ENCODE data around the gene FOXR1. TPM values are rescaled to one million over a fixed set of nuclear protein-coding genes. Genes with fewer than 3 reads are reported as not detected.

Gene FOXR1
- total and polyA plus RNA-seq, 2 of the 8 experiments (the other 6 are each of a cell fraction or from before 2014, with no cell fraction given), result not detected

- H3K4me1 ChIP-seq (replicated peaks in 1 of 4; ENCODE audit: control insufficient read depth in 3 of 4, insufficient read depth in 4 of 4, low read length in 3 of 4), result peaks cover 0 to 8% (median 6%) of the 10 kb centered on the region in 4 experiments; a peak in 5 of 7 replicates
- H4K8ac ChIP-seq (ENCODE audit: extremely low read depth, insufficient read depth, low read length), result no peak overlapping the region
- H3K27me3 ChIP-seq (replicated peaks in 1 of 4; ENCODE audit: control insufficient read depth in 3 of 4, extremely low read depth in 1 of 4, insufficient read depth in 3 of 4, low read length in 3 of 4), result peaks cover 0 to 6% (median 0%) of the 10 kb centered on the region in 4 experiments; a peak in 2 of 7 replicates
- DNase-seq (ENCODE audit: low read depth in 1 of 2, low spot score in 2 of 2) (no peak), FAIRE-seq (no peak)
- no peak overlapping the region for H2BK20ac ChIP-seq (ENCODE audit: low read length)
- peaks cover 3% of the 10 kb centered on the region for H3K23me2 ChIP-seq (ENCODE audit: low read depth, low read length)
- no peaks in the 10 kb centered on the region for H3K79me1 ChIP-seq (ENCODE audit: low read depth, low read length)
- ChIA-PET CTCF (ENCODE audit: partially characterized antibody) (interaction anchor here (0.6 to 7.3 kb wide), 5 partner anchors 9 to 118 kb away, joined by 3 to 100 read pairs (median 3); partner anchors contain the start of gene UPK2), POLR2A (ENCODE audit: partially characterized antibody) (no interaction called here)
- no peaks in the 10 kb centered on the region for H3K9me3 ChIP-seq (ENCODE audit: insufficient read depth in 2 of 2, low read depth in 1 of 2, low read length in 1 of 2)
- no peaks in the 10 kb centered on the region for H4K20me1 ChIP-seq (replicated peaks in 1 of 2; ENCODE audit: control insufficient read depth in 1 of 2, insufficient read depth in 2 of 2, low read length in 2 of 2)
- H3K4me2 ChIP-seq (ENCODE audit: insufficient read depth in 1 of 2, low read depth in 2 of 2, low read length in 2 of 2), result no peak overlapping the region
- H2BK15ac ChIP-seq (ENCODE audit: low read length), result no peak overlapping the region
- WGBS, 2 experiments (ENCODE audit: extremely low coverage in 1 of 2, insufficient coverage in 1 of 2, insufficient read length in 1 of 2, insufficient replicate concordance in 2 of 2, low coverage in 1 of 2, low lambda C conversion rate in 2 of 2, missing lambda C conversion rate in 1 of 2), result 89% methylated on average over 4 of the region's 4 CpGs; no CpG with 5 or more reads in 1 of the 2 experiments
- no peak overlapping the region for H3K18ac ChIP-seq (ENCODE audit: extremely low read depth, low read length)
- no peak overlapping the region for H2BK120ac ChIP-seq (replicated peaks; ENCODE audit: low read depth, low read length)
- no peak overlapping the region for H3K9ac ChIP-seq (replicated peaks in 1 of 4; ENCODE audit: extremely low read depth in 1 of 4, low read depth in 3 of 4, low read length in 3 of 4)
- H2BK12ac ChIP-seq (ENCODE audit: low read depth, low read length), result no peak overlapping the region
- no peak overlapping the region for H3K14ac ChIP-seq (ENCODE audit: insufficient read length)
- H3K4ac ChIP-seq (replicated peaks; ENCODE audit: insufficient read length, low read depth, low read length), result no peak overlapping the region
- no peak overlapping the region for H4K91ac ChIP-seq (replicated peaks; ENCODE audit: insufficient read length, low read length)
- no peak for TF ChIP-seq TEAD4 (IDR thresholded peaks at IDR 0.05; ENCODE audit: low read depth, low read length)
- TF ChIP-seq SAP30 (IDR thresholded peaks at IDR 0.05; ENCODE audit: insufficient read depth, insufficient replicate concordance, low read length), result no peak
- TF ChIP-seq KDM4A (IDR thresholded peaks at IDR 0.05; ENCODE audit: low read depth, low read length, severe bottlenecking), result no peak
- TF ChIP-seq CTBP2 (IDR thresholded peaks at IDR 0.05; ENCODE audit: borderline replicate concordance, insufficient read depth, insufficient read length, low read length), result no peak
- TF ChIP-seq JUND (IDR thresholded peaks at IDR 0.05; ENCODE audit: low read length), result no peak
- H3K36me3 ChIP-seq (ENCODE audit: control insufficient read depth in 2 of 4, insufficient read depth in 4 of 4, low read length in 3 of 4), result no peaks in the 10 kb centered on the region
- no peak overlapping the region for H2AK5ac ChIP-seq (ENCODE audit: low read depth, low read length)
- H3K27ac ChIP-seq (ENCODE audit: low read depth, low read length), result no peak overlapping the region
- H3K4me3 ChIP-seq (ENCODE audit: extremely low read depth in 1 of 4, insufficient read depth in 2 of 4, low read depth in 3 of 4, low read length in 4 of 4), result no peak overlapping the region
- no peak overlapping the region for H4K5ac ChIP-seq (ENCODE audit: insufficient read length, low read depth, low read length)
- H2BK5ac ChIP-seq (ENCODE audit: low read depth, low read length), result no peak overlapping the region
- H3K56ac ChIP-seq (replicated peaks; ENCODE audit: insufficient read length, low read depth, low read length), result no peak overlapping the region
- no peaks in the 10 kb centered on the region for H3K79me2 ChIP-seq (ENCODE audit: control insufficient read depth in 1 of 2, insufficient read depth in 2 of 2, low read length in 2 of 2)
- H3K23ac ChIP-seq (ENCODE audit: insufficient read length), result no peak overlapping the region
- no peak overlapping the region for H2AFZ ChIP-seq (ENCODE audit: low read length)
These were observed 38.1 kb upstream of the FOXR1 start for GRCh38 chr11:118933486-118933885.

Data from H1 (cell line).